ENCODE results near the gene VPS35. TPM values are rescaled to one million over a fixed set of nuclear protein-coding genes. Genes with fewer than 3 reads are reported as not detected.

Gene VPS35
- total RNA-seq, 1 experiment from 2014 or later, result 70.4 TPM

DNA sequence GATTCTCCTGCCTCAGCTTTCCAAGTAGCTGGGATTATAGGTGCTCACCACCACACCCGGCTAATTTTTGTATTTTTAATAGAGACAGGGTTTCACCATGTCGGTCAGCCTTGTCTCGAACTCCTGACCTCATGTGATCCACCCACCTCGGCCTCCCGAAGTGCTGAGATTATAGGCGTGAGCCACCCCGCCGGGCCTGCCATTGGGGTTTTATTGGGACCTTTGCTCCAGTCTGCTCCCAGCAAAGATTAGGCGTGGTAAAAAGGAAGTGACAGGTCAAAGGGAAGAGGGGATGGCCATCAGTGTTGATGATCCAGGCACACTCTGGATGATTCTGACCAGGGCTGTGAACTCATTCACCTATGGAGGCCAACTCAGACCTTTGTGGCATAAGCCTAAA lies 38.7 kb upstream of the VPS35 start:
- WGBS (ENCODE audit: extremely low coverage, insufficient read length, low lambda C conversion rate), result no CpG with 5 or more reads among the region's 9 CpGs
- DNase-seq, result no peak
- H4K5ac ChIP-seq (ENCODE audit: insufficient read length, low read depth, low read length), result no peak overlapping the region
- H2AK5ac ChIP-seq (ENCODE audit: insufficient read length, low read length), result no peak overlapping the region
- H2BK120ac ChIP-seq (ENCODE audit: low read depth, low read length, poor library complexity, severe bottlenecking), result no peak overlapping the region
- H3T11ph ChIP-seq (ENCODE audit: low read length), result no peak overlapping the region
- no peaks in the 10 kb centered on the region for H4K20me1 ChIP-seq (ENCODE audit: control insufficient read depth, insufficient read depth, insufficient read length)
- H3K4ac ChIP-seq (ENCODE audit: low read depth, low read length), result no peak overlapping the region
- H4K8ac ChIP-seq (replicated peaks; ENCODE audit: insufficient read length, low read depth, low read length), result no peak overlapping the region
- no peaks in the 10 kb centered on the region for H3K4me1 ChIP-seq (ENCODE audit: insufficient read depth, low read length)
- no peak overlapping the region for H3K14ac ChIP-seq (ENCODE audit: insufficient read depth, low read length)
- TF ChIP-seq, protein P1, sequence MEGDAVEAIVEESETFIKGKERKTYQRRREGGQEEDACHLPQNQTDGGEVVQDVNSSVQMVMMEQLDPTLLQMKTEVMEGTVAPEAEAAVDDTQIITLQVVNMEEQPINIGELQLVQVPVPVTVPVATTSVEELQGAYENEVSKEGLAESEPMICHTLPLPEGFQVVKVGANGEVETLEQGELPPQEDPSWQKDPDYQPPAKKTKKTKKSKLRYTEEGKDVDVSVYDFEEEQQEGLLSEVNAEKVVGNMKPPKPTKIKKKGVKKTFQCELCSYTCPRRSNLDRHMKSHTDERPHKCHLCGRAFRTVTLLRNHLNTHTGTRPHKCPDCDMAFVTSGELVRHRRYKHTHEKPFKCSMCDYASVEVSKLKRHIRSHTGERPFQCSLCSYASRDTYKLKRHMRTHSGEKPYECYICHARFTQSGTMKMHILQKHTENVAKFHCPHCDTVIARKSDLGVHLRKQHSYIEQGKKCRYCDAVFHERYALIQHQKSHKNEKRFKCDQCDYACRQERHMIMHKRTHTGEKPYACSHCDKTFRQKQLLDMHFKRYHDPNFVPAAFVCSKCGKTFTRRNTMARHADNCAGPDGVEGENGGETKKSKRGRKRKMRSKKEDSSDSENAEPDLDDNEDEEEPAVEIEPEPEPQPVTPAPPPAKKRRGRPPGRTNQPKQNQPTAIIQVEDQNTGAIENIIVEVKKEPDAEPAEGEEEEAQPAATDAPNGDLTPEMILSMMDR (conservative IDR thresholded peaks at IDR 0.05), result no peak
- no peak overlapping the region for H2BK12ac ChIP-seq (ENCODE audit: insufficient read length, low read depth, low read length)
- no peak overlapping the region for H2BK5ac ChIP-seq (ENCODE audit: insufficient read length, low read length)
- H3K27me3 ChIP-seq (ENCODE audit: insufficient read depth, low read length), result no peaks in the 10 kb centered on the region
- H2BK15ac ChIP-seq (ENCODE audit: low read depth, low read length), result no peak overlapping the region
- no peak overlapping the region for H3K4me2 ChIP-seq (ENCODE audit: insufficient read depth, insufficient read length, low read length)
- H2AFZ ChIP-seq (ENCODE audit: low read length), result no peak overlapping the region
- no peaks in the 10 kb centered on the region for H3K79me1 ChIP-seq (ENCODE audit: insufficient read depth, low read depth, low read length, poor library complexity, severe bottlenecking)
- no peak overlapping the region for H2BK20ac ChIP-seq (ENCODE audit: low read depth, low read length, poor library complexity, severe bottlenecking)
- no peak overlapping the region for H3K56ac ChIP-seq (ENCODE audit: insufficient read length, low read depth, low read length)
- H3K4me1 Mint-ChIP-seq, result peaks cover 0 to 3% of the 10 kb centered on the region in 2 experiments; a peak in 1 of 4 replicates
- peaks cover 3 to 5% of the 10 kb centered on the region in 2 experiments; a peak in 4 of 5 replicates for H3K9me3 Mint-ChIP-seq
- H3K23me2 ChIP-seq (ENCODE audit: insufficient read length, low read depth, low read length, poor library complexity, severe bottlenecking), result no peaks in the 10 kb centered on the region
- H3K9me3 ChIP-seq (ENCODE audit: control insufficient read depth, low read depth, low read length), result no peaks in the 10 kb centered on the region
- no peak overlapping the region for H3K23ac ChIP-seq (ENCODE audit: insufficient read length, low read depth, low read length)
- no peaks in the 10 kb centered on the region for H3K79me2 ChIP-seq (ENCODE audit: insufficient read depth, low read length)
- no peak overlapping the region for H4K91ac ChIP-seq (ENCODE audit: insufficient read length, low read depth, low read length)
- no peak overlapping the region for H3K27ac Mint-ChIP-seq
- H3K27ac ChIP-seq (ENCODE audit: insufficient read length, low read depth, low read length), result no peak overlapping the region
- no peak overlapping the region for H3K4me3 Mint-ChIP-seq
- H3K27me3 Mint-ChIP-seq (ENCODE audit: low read depth), result no peaks in the 10 kb centered on the region
- H3K9ac ChIP-seq (ENCODE audit: extremely low read depth, insufficient read length, low read length), result no peak overlapping the region
- no peaks in the 10 kb centered on the region; a peak in 1 of 7 replicates for H3K36me3 Mint-ChIP-seq (ENCODE audit: insufficient read depth in 1 of 3, low read depth in 3 of 3)
- no peak overlapping the region for H3K18ac ChIP-seq (ENCODE audit: insufficient read length, low read depth, low read length)
